GM23248 (cell line): ENCODE measurements around the gene LRP2. TPM values are rescaled to one million over a fixed set of nuclear protein-coding genes. Genes with fewer than 3 reads are reported as not detected.

ENCODE experiments used
- DNase-seq: peaks from one replicate; pipeline ENCODE4 v3.0.0-alpha.2; 2015
- H2AFZ ChIP-seq: fragments of 200-600 bp; sonication (generic); 2 replicates; pipeline ENCODE4 v1.6.1; 2016; ENCODE audit warnings: antibody characterized with exemption
- H3F3A ChIP-seq: fragments of 200-600 bp; sonication (generic); 2 replicates; pipeline ENCODE4 v1.6.1; 2016; ENCODE audit warnings: mild to moderate bottlenecking, antibody characterized with exemption, mixed run types; ENCODE audit not compliant: insufficient read depth
- H3K27ac ChIP-seq: fragments of 200-600 bp; sonication (generic); 2 replicates; pipeline ENCODE4 v1.5.1; 2016; ENCODE audit warnings: mild to moderate bottlenecking
- H3K27me3 ChIP-seq: fragments of 200-600 bp; sonication (generic); replicated peaks from 2 replicates; pipeline ENCODE4 v1.6.1; 2016; ENCODE audit warnings: mild to moderate bottlenecking; ENCODE audit not compliant: insufficient read depth
- H3K36me3 ChIP-seq: fragments of 200-600 bp; sonication (generic); 2 replicates; pipeline ENCODE4 v1.6.1; 2016; ENCODE audit warnings: low read depth, mild to moderate bottlenecking
- H3K4me1 ChIP-seq: fragments of 200-600 bp; sonication (generic); 2 replicates; pipeline ENCODE4 v1.6.1; 2016; ENCODE audit warnings: mild to moderate bottlenecking; ENCODE audit not compliant: insufficient read depth
- H3K4me2 ChIP-seq: fragments of 200-600 bp; sonication (generic); one replicate; pipeline ENCODE4 v1.6.1; 2016; ENCODE audit warnings: mild to moderate bottlenecking; ENCODE audit not compliant: unreplicated experiment
- H3K4me3 ChIP-seq: fragments of 200-600 bp; sonication (generic); 2 replicates; pipeline ENCODE4 v1.5.1; 2016; ENCODE audit warnings: mild to moderate bottlenecking
- H3K79me2 ChIP-seq: fragments of 200-600 bp; sonication (generic); 2 replicates; pipeline ENCODE4 v1.6.1; 2016; ENCODE audit warnings: mild to moderate bottlenecking; ENCODE audit not compliant: insufficient read depth
- H3K9ac ChIP-seq: fragments of 200-600 bp; sonication (generic); 2 replicates; pipeline ENCODE4 v1.6.1; 2016; ENCODE audit warnings: mild to moderate bottlenecking
- H3K9me2 ChIP-seq: fragments of 200-600 bp; sonication (generic); 2 replicates; pipeline ENCODE4 v1.6.1; 2016; ENCODE audit warnings: mixed run types, mild to moderate bottlenecking, moderate library complexity; ENCODE audit not compliant: insufficient read depth
- H3K9me3 ChIP-seq: fragments of 200-600 bp; sonication (generic); one replicate; pipeline ENCODE4 v1.6.1; 2017; ENCODE audit warnings: low read depth
- H4K20me1 ChIP-seq: fragments of 200-600 bp; sonication (generic); 2 replicates; pipeline ENCODE4 v1.6.0; 2016; ENCODE audit not compliant: insufficient read depth
- EZH2 ChIP-seq: fragments of 200-600 bp; sonication (generic); IDR thresholded peaks from 2 replicates; pipeline ENCODE4 v1.6.1; 2018; ENCODE audit warnings: antibody characterized with exemption, mild to moderate bottlenecking; ENCODE audit not compliant: insufficient read depth, poor library complexity, severe bottlenecking
- EZH2phosphoT487 ChIP-seq: fragments of 200-600 bp; sonication (generic); IDR thresholded peaks from 2 replicates; pipeline ENCODE4 v1.6.1; 2018; ENCODE audit warnings: antibody characterized with exemption, moderate library complexity, mild to moderate bottlenecking, low read depth; ENCODE audit not compliant: insufficient read depth
- WGBS, 2 experiments: methylation state at CpG; one replicate each; pipeline ENCODE4 v1.1.6; 2015 to 2017; ENCODE audit warnings: low lambda C conversion rate in 2 of 2, low coverage in 1 of 2; ENCODE audit errors: missing lambda C conversion rate in 2 of 2; 5-methylcytosine and 5-hydroxymethylcytosine counted together
- in situ Hi-C: fragments of 300-500 bp; cut with MboI; formaldehyde crosslinking; loops from 2 replicates; pipeline ENCODE4 v1.15.0; 2020
- polyA plus RNA-seq: library from polyadenylated mRNA; unstranded; fragments of >200 nt; fragmentation: Nextera tagmentation; extraction: Ambion mirVana; gene quantifications from 2 replicates; pipeline ENCODE4 v1.2.1, GENCODE V29; 2016
- total RNA-seq: library from RNA; depleted of rRNA; stranded (reverse); fragments of >200 nt; shearing (Covaris generic); gene quantifications from 2 replicates; pipeline ENCODE4 v1.2.3, GENCODE V29; 2014; rRNA removed

Gene LRP2
- total and polyA plus RNA-seq, 2 experiments from 2014 or later: not detected

GRCh38 chr2:169080250-169081069 is 281.9 kb downstream of the LRP2 start:
- no peaks in the 10 kb centered on the region for H3K9me2 ChIP-seq
- 12 to 23% methylated on average over 2 of the region's 2 CpGs for WGBS, 2 experiments
- no peaks in the 10 kb centered on the region for H3K36me3 ChIP-seq
- no peak for DNase-seq
- H4K20me1 ChIP-seq: no peaks in the 10 kb centered on the region
- TF ChIP-seq EZH2 (no peak), EZH2phosphoT487 (no peak)
- no peak overlapping the region for H3K27ac ChIP-seq
- no peaks in the 10 kb centered on the region for H3K9me3 ChIP-seq
- no peaks in the 10 kb centered on the region for H3K79me2 ChIP-seq
- no peaks in the 10 kb centered on the region for H3F3A ChIP-seq
- in situ Hi-C loops: no loop called here
- no peak overlapping the region for H3K4me2 ChIP-seq
- no peak overlapping the region for H3K9ac ChIP-seq
- H3K4me3 ChIP-seq: no peak overlapping the region
- H2AFZ ChIP-seq: no peak overlapping the region
- no peaks in the 10 kb centered on the region for H3K4me1 ChIP-seq
- H3K27me3 ChIP-seq: no peaks in the 10 kb centered on the region

- no peaks in the 10 kb centered on the region for H4K20me1 ChIP-seq
- no peak overlapping the region for H3K4me3 ChIP-seq
- in situ Hi-C loops: no loop called here
- WGBS, 2 experiments: 0 to 3% methylated on average over 2 of the region's 2 CpGs
- no peak for DNase-seq
- H3F3A ChIP-seq: no peaks in the 10 kb centered on the region
- no peaks in the 10 kb centered on the region for H3K4me1 ChIP-seq
- TF ChIP-seq EZH2 (no peak), EZH2phosphoT487 (no peak)
- H3K27ac ChIP-seq: no peak overlapping the region
- H3K9me3 ChIP-seq: no peaks in the 10 kb centered on the region
- no peak overlapping the region for H3K9ac ChIP-seq
- no peaks in the 10 kb centered on the region for H3K79me2 ChIP-seq
- no peaks in the 10 kb centered on the region for H3K9me2 ChIP-seq
- no peak overlapping the region for H2AFZ ChIP-seq
- H3K27me3 ChIP-seq: no peaks in the 10 kb centered on the region
- no peak overlapping the region for H3K4me2 ChIP-seq
- H3K36me3 ChIP-seq: no peaks in the 10 kb centered on the region
Measured at GRCh38 chr2:169077674-169078240, 284.6 kb downstream of the LRP2 start.

Other genes with a start within 250 kb of the LRP2 start
- gene BBS5, start 117.0 kb upstream of the LRP2 start, total RNA-seq: 7.0 and 8.0 TPM in 2 replicates
- 2.8 and 4.5 TPM in 2 replicates for gene BBS5, start 117.0 kb upstream of the LRP2 start, polyA plus RNA-seq
- gene KLHL41, start 147.2 kb upstream of the LRP2 start, total RNA-seq: 0.11 and 0.13 TPM in 2 replicates
- 0.11 TPM in 1 of 2 replicates, not detected in the other for gene KLHL41, start 147.2 kb upstream of the LRP2 start, polyA plus RNA-seq
- gene FASTKD1, start 211.3 kb upstream of the LRP2 start, total RNA-seq: 13.3 and 18.8 TPM in 2 replicates
- gene FASTKD1, start 211.3 kb upstream of the LRP2 start, polyA plus RNA-seq: 15.7 and 17.7 TPM in 2 replicates
- gene PPIG, start 221.8 kb upstream of the LRP2 start, total RNA-seq: 23.0 and 28.2 TPM in 2 replicates
- gene PPIG, start 221.8 kb upstream of the LRP2 start, polyA plus RNA-seq: 51.3 and 60.5 TPM in 2 replicates